HG03097 (cell line): Measurements from ENCODE around the gene SEPTIN11.
"Not testable (repeated sequence)": the region's sequence is repeated elsewhere in the genome, so short reads cannot be mapped to it uniquely, and the experiment has no call there.

Experiments used
- ATAC-seq: cut with Tn5 transposase; IDR thresholded peaks from one replicate; pipeline ENCODE4 v1.9.1; 2021; ENCODE audit not compliant: unreplicated experiment, low FRiP score

The SEPTIN11 gene

DNA sequence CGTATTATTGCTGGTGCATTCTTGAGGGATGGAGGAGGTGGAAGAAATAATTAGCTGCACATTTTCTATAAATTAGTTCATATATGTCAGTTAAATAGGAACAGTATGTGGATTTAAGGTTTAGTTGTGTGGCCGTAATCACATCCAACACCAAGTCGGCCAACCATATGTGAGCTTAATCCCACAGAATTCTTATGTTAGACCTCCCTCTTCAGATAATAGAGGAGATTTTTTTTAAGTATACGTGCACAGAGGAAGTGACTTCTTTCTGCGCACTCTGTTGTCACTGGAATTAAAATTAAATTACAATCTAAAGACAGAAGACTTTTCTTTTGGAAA lies 2.1 kb downstream of the SEPTIN11 start:
- no peak for ATAC-seq

GRCh38 chr4:76952071-76952470 lies 2.5 kb downstream of the SEPTIN11 start:
- ATAC-seq: no peak

DNA sequence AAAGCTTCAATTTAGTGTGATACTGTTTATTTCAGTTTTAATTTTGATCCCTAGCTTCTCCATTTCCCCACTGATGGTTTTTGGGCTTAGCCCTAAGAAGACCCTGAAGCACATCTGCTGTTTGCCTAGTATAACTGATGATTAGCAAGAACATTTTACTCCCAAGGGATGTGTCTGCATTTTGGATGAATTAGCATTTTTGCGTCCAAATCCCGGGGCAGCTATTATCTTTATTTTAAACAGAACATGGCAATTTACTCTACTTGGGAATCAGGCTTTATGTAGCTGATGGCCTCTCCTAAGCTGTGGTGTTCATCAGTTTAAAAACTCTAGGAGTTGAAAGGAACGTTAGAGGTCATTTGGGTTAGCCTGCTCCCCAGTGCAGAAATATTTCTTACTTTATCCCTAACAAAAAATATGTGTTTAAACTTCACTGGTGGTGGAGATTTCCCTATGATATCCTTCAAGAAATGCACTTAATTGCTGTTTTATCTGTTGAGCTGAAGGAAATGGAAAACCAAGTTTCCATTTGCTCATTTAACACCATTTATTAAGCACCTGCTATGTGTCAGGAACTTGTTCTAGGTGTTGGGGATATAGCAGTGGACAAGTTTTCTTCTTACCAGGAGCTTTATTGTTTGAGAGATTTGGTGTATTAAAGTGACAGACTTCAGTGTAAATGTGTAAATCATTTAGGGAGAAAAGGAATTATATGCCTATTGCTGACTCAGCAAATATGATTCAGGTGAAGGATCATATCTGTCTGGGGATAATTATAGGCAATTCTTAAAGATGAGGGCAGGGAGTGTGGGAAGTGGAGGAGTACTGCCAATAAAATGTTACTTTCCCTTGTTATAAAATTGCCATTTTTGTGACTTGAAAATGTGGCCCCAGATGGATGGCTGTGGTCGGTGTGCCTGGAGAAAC lies 3.4 kb downstream of the SEPTIN11 start:
- no peak for ATAC-seq

DNA sequence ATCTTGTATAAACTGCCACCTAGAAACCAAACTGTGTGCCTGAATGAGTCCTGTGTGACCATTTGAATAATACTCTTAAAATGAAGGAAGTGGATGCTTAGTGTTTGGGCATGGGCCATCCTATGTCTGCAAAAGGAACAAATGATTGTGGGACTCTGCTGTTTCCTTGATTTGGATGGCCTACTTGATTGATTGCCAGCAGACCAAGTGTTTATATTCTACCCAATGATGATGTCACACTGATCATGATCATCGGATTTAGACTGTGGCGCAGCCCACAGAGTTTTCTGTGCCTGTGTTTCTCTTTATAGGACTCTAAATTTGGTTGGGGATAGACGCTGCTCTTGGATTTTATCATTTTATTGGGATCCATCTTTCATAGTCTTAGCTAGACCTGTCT lies 4.4 kb downstream of the SEPTIN11 start:
- no peak for ATAC-seq

GRCh38 chr4:76954489-76954888 lies 4.9 kb downstream of the SEPTIN11 start:
- no peak for ATAC-seq

DNA sequence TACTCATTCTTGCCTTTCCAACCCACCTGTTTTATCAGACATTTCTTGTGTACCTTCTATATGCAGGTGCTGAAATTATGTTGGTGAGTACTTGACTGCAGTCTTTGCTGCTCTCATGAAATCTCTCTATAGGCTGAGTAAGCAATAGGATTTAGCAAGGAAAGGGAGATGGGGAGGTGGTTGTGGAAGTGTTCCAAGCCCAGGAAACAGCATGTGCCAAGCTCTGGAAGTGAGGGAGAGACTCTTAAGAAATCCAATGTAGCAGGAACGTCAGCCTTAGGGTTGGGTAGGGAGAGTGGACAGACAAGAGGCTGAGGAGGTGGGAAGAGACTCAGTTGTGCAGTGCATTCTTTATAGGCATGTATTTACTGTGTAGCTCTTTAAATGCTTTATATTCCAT lies 5.6 kb downstream of the SEPTIN11 start:
- no peak for ATAC-seq

- no peak for ATAC-seq
These were observed 7.6 kb downstream of the SEPTIN11 start for GRCh38 chr4:76957004-76957738.

GRCh38 chr4:76958891-76959290 lies 9.3 kb downstream of the SEPTIN11 start:
- ATAC-seq: no peak

- peak; percentile 68 for ATAC-seq
These were observed 10.5 kb downstream of the SEPTIN11 start for GRCh38 chr4:76960014-76960413.

- no peak for ATAC-seq
These were observed 13.0 kb downstream of the SEPTIN11 start for GRCh38 chr4:76962406-76963130.

DNA sequence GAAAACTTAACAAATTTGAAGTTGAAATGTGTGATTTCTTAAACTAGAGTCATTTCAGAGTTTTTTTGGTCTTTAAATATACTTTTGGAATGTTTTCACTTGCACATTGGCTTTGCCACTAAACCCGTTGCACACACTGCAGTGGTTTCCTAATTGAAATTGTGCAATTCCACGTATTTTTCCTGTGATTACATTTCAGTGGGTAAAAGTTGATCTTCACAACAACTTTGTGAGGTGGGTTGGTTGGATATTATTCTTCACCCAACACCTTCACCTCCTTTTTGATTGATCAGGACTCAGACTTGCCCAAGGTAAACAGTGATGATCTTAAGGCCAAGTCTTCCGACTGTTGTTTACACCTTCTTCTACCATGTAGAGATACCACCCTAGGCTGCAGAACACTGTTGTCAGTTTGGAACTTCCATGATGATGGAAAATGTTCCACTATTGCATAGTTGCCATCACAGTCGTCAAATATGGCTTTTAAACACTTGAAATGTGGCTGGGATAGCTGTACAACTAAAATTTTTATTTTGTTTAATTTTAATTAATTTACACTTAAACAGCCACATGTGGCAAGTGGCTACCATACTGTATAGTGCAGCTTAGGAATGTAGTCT lies 13.7 kb downstream of the SEPTIN11 start:
- ATAC-seq: no peak

GRCh38 chr4:76963927-76964326 lies 14.4 kb downstream of the SEPTIN11 start:
- ATAC-seq: not testable (repeated sequence)

DNA sequence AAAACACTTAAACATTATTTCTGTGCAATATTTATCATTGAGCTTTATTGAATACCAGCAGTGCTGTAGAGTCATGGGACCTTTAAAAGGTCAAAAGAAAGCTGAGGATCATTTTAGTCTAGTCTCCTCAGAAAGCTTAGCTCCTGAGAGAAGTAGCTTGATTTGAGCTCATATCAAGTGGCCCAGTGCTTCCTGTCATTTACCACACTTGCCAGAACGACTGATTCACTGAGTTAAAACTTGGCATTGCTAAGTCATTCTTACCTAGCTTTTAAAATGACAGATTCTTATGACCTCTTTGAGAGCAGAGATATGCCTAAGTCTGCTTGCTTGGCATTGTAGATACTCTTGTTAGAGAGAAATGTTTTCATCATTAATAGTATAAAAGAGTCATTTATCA lies 15.2 kb downstream of the SEPTIN11 start:
- no peak for ATAC-seq

DNA sequence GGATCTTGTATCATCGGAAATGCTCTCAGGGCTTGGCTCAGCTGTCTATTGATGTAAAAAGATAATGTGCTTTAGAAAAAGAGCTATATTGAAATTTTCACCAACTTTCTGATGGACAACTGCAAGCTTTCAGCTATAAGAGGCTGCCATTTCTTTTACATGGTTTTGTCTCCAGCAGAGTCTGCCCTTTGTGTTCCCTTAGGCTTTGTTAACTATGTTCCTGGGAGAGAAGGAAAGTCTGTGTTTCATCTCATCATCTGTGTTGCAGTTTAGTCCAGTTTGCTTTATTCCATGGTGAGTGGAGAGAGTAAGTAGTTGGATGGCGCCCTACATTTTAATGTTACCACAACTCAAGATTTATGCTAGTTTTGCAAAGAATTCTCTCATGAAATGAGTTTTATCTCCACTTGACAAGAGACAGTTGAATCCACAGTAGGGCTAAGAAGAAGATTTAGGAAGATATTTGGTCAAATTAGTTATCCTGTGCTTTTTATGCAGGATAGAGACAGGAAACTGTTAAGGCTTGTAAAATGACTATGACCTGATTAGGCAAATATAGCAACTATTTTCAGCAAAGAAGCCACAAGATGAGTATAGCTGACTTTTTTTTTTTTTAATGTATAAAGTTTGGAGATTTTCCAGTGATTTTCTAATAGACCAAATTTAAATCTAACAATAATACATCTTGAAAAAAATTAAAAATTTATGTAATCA lies 16.5 kb downstream of the SEPTIN11 start:
- no peak for ATAC-seq

GRCh38 chr4:76968937-76969336 lies 19.4 kb downstream of the SEPTIN11 start:
- ATAC-seq: no peak

GRCh38 chr4:76969495-76969894 lies 19.9 kb downstream of the SEPTIN11 start:
- no peak for ATAC-seq

GRCh38 chr4:76969941-76970529 lies 20.5 kb downstream of the SEPTIN11 start:
- no peak for ATAC-seq

- no peak for ATAC-seq
These were observed 22.8 kb downstream of the SEPTIN11 start for GRCh38 chr4:76972306-76972705.

GRCh38 chr4:76974150-76974549 lies 24.6 kb downstream of the SEPTIN11 start:
- ATAC-seq: no peak

GRCh38 chr4:76977113-76977512 lies 27.6 kb downstream of the SEPTIN11 start:
- no peak for ATAC-seq
